ENCODE data around the gene ASB6. TPM values are rescaled to one million over a fixed set of nuclear protein-coding genes. Genes with fewer than 3 reads are reported as not detected.
"Not testable (repeated sequence)": the region's sequence is repeated elsewhere in the genome, so short reads cannot be mapped to it uniquely, and the experiment has no call there.

The ASB6 gene
- total and polyA plus RNA-seq, 2 donors (not counting 1 experiment from before 2014, with no cell fraction given) = 27.7 to 27.9 TPM

DNA sequence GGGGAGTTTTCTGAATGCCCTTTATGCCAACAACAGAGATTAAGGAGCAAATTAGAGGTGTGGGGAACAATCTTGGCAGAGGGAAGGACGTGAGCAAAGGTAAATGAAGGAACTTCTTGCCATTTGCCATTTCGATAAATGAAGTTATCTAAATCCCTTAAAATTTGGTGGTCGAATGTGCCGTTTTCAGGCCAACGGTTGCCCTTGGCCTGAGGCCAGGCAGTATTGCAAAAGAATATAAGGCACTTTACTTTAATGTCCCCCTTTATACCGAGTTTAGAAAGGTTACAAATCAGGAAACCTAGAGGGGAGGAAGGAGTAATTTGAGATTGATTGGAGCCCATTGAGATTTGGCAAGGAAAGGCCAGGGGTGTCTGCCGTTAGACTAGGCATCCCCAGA is 47.3 kb downstream of the ASB6 start:
- DNase-seq (no peak), ATAC-seq (ENCODE audit: low read depth) (no peak)
- 85% methylated on average over 2 of the region's 7 CpGs for WGBS (ENCODE audit: insufficient coverage)
- intact Hi-C loops (cut with micrococcal nuclease) = no loop called here
- no peak overlapping the region for H3K4me3 ChIP-seq (ENCODE audit: control extremely low read depth in 1 of 5, extremely low read depth in 1 of 5, insufficient read depth in 1 of 5, low read depth in 2 of 5, low read length in 4 of 5)
- H3K4me1 Mint-ChIP-seq = peaks cover 12% of the 10 kb centered on the region
- ChIA-PET POLR2A (no interaction called here), CTCF (no interaction called here)
- TF ChIP-seq, protein P1, sequence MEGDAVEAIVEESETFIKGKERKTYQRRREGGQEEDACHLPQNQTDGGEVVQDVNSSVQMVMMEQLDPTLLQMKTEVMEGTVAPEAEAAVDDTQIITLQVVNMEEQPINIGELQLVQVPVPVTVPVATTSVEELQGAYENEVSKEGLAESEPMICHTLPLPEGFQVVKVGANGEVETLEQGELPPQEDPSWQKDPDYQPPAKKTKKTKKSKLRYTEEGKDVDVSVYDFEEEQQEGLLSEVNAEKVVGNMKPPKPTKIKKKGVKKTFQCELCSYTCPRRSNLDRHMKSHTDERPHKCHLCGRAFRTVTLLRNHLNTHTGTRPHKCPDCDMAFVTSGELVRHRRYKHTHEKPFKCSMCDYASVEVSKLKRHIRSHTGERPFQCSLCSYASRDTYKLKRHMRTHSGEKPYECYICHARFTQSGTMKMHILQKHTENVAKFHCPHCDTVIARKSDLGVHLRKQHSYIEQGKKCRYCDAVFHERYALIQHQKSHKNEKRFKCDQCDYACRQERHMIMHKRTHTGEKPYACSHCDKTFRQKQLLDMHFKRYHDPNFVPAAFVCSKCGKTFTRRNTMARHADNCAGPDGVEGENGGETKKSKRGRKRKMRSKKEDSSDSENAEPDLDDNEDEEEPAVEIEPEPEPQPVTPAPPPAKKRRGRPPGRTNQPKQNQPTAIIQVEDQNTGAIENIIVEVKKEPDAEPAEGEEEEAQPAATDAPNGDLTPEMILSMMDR (IDR thresholded peaks at IDR 0.05) = no peak
- no peak for TF ChIP-seq EZH2 (IDR thresholded peaks at IDR 0.05; ENCODE audit: borderline replicate concordance, insufficient read depth, low read depth, low read length, poor library complexity, severe bottlenecking)
- H4K20me1 ChIP-seq (ENCODE audit: control insufficient read depth, insufficient read depth, low read length, poor library complexity, severe bottlenecking) = no peaks in the 10 kb centered on the region
- peaks cover 0 to 9% (median 0%) of the 10 kb centered on the region in 3 donors for H3K9me3 ChIP-seq (ENCODE audit: control extremely low read depth in 1 of 3, control insufficient read depth in 2 of 3, insufficient read depth in 1 of 3, low read length in 2 of 3)
- H3K4me1 ChIP-seq (ENCODE audit: control insufficient read depth in 2 of 2, insufficient read depth in 2 of 2, low read length in 2 of 2) = peaks cover 14 to 15% of the 10 kb centered on the region in 2 donors
- no peaks in the 10 kb centered on the region for H3K36me3 ChIP-seq (replicated peaks in 1 of 2; ENCODE audit: control extremely low read depth in 1 of 2, control insufficient read depth in 1 of 2, extremely low read depth in 1 of 2, insufficient read depth in 2 of 2, low read length in 1 of 2)
- no peaks in the 10 kb centered on the region for H3K79me2 ChIP-seq (ENCODE audit: control insufficient read depth, insufficient read depth, low read length)
- H3K27me3 ChIP-seq (replicated peaks in 1 of 4; ENCODE audit: control extremely low read depth in 1 of 4, control insufficient read depth in 3 of 4, insufficient read depth in 4 of 4, low read length in 3 of 4) = peaks cover 0 to 34% (median 11%) of the 10 kb centered on the region in 4 experiments
- H3K27me3 Mint-ChIP-seq = peaks cover 56% of the 10 kb centered on the region
- no peak overlapping the region for H3K27ac ChIP-seq (ENCODE audit: low read length in 2 of 2)
- no peak overlapping the region for H3K4me2 ChIP-seq (replicated peaks; ENCODE audit: low read depth, low read length, poor library complexity, severe bottlenecking)
- H3K9ac ChIP-seq (ENCODE audit: low read length) = no peak overlapping the region
- no peak overlapping the region for H3K27ac Mint-ChIP-seq
- no peak overlapping the region for H2AFZ ChIP-seq (ENCODE audit: insufficient read depth, low read depth, low read length, poor library complexity, severe bottlenecking)
- H3K4me3 Mint-ChIP-seq = no peak overlapping the region
- no peaks in the 10 kb centered on the region for H3K9me3 Mint-ChIP-seq (ENCODE audit: insufficient read depth)

DNA sequence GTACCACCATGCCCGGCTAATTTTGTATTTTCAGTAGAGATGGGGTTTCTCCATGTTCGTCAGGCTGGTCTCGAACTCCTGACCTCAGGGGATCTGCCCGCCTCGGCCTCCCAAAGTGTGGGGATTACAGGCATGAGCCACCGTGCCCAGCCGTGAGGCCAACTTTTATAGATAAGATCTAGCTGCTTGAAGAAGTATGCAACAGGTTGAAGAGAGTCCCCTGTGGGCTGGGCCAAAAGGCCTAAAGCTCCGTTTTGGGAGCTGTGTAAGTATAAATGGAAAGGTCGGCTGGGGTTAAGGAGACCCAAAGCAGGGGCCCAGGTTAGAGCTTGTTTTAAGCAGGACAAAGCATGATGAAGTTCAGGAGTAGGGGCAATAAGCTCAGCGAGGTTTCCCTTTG is 49.2 kb downstream of the ASB6 start:
- peaks cover 0 to 24% (median 5%) of the 10 kb centered on the region in 4 experiments for H3K27me3 ChIP-seq (replicated peaks in 1 of 4; ENCODE audit: control extremely low read depth in 1 of 4, control insufficient read depth in 3 of 4, insufficient read depth in 4 of 4, low read length in 3 of 4)
- H2AFZ ChIP-seq (ENCODE audit: insufficient read depth, low read depth, low read length, poor library complexity, severe bottlenecking); H3K4me1 ChIP-seq (ENCODE audit: control insufficient read depth in 2 of 2, insufficient read depth in 2 of 2, low read length in 2 of 2); DNase-seq; POLR2A ChIA-PET; H3K4me1 Mint-ChIP-seq; H3K27ac ChIP-seq (ENCODE audit: low read length in 2 of 2); H3K4me3 Mint-ChIP-seq; H3K4me3 ChIP-seq (ENCODE audit: control extremely low read depth in 1 of 5, extremely low read depth in 1 of 5, insufficient read depth in 1 of 5, low read depth in 2 of 5, low read length in 4 of 5); H3K27ac Mint-ChIP-seq; H3K36me3 ChIP-seq (replicated peaks in 1 of 2; ENCODE audit: control extremely low read depth in 1 of 2, control insufficient read depth in 1 of 2, extremely low read depth in 1 of 2, insufficient read depth in 2 of 2, low read length in 1 of 2); ATAC-seq (ENCODE audit: low read depth); H3K9me3 Mint-ChIP-seq (ENCODE audit: insufficient read depth); H4K20me1 ChIP-seq (ENCODE audit: control insufficient read depth, insufficient read depth, low read length, poor library complexity, severe bottlenecking); H3K79me2 ChIP-seq (ENCODE audit: control insufficient read depth, insufficient read depth, low read length); H3K4me2 ChIP-seq (replicated peaks; ENCODE audit: low read depth, low read length, poor library complexity, severe bottlenecking); H3K9me3 ChIP-seq (ENCODE audit: control extremely low read depth in 1 of 3, control insufficient read depth in 2 of 3, insufficient read depth in 1 of 3, low read length in 2 of 3); intact Hi-C loops (cut with micrococcal nuclease); H3K9ac ChIP-seq (ENCODE audit: low read length): not testable (repeated sequence)
- 92% methylated on average over 10 of the region's 10 CpGs for WGBS (ENCODE audit: insufficient coverage)
- peaks cover 56% of the 10 kb centered on the region for H3K27me3 Mint-ChIP-seq
- CTCF ChIA-PET = interaction anchor here (0.7 to 0.9 kb wide), 2 partner anchors 9 to 454 kb away, joined by 3 read pairs; no protein-coding TSS in a partner anchor
